HFF-Myc (cell line): ENCODE measurements around the gene LONP1.
"Not testable (repeated sequence)": the region's sequence is repeated elsewhere in the genome, so short reads cannot be mapped to it uniquely, and the experiment has no call there.

ENCODE experiments used
- DNase-seq: peaks from one replicate; pipeline ENCODE4 v3.0.0-alpha.2; 2011; ENCODE audit warnings: low read depth; ENCODE audit errors: extremely low read depth
- H3K4me3 ChIP-seq: replicated peaks from 2 replicates; pipeline ENCODE4 v1.5.1; 2011; ENCODE audit warnings: low read depth, mild to moderate bottlenecking, control low read depth, low read length
- CTCF ChIP-seq: IDR thresholded peaks from 2 replicates; pipeline ENCODE4 v1.5.1; 2012; ENCODE audit warnings: mild to moderate bottlenecking, low read depth, low read length, control low read depth; ENCODE audit errors: missing control alignments

The LONP1 gene

GRCh38 chr19:5691822-5692722 lies 27.9 kb downstream of the LONP1 start:
- H3K4me3 ChIP-seq = peak overlapping the region; percentile 75
- no peak for TF ChIP-seq CTCF
- no peak for DNase-seq

GRCh38 chr19:5690955-5691821 lies 28.8 kb downstream of the LONP1 start:
- no peak for TF ChIP-seq CTCF
- no peak for DNase-seq
- H3K4me3 ChIP-seq = peak overlapping the region; percentile 75

GRCh38 chr19:5690125-5690954 lies 29.6 kb downstream of the LONP1 start, which contains the start of gene RPL36:
RPL36 (plus strand) TSS chr19:5690295; CDS start chr19:5690508, 213 bp downstream.
- peak within 1 kb of the TSS; percentile 75 for H3K4me3 ChIP-seq
- DNase-seq = peak; percentile 91
- TF ChIP-seq CTCF = peak; percentile 98

- H3K4me3 ChIP-seq, DNase-seq: not testable (repeated sequence)
These were observed 31.6 kb downstream of the LONP1 start for GRCh38 chr19:5688262-5688881.

- no peak for DNase-seq
- H3K4me3 ChIP-seq = peak overlapping the region; percentile 47
- TF ChIP-seq CTCF = no peak
These were observed 32.4 kb downstream of the LONP1 start for GRCh38 chr19:5687360-5688198.

GRCh38 chr19:5686647-5687359 lies 33.1 kb downstream of the LONP1 start:
- TF ChIP-seq CTCF = peak; percentile 80
- peak; percentile 73 for DNase-seq

More at GRCh38 chr19:5686647-5687359, 33.1 kb downstream of the LONP1 start:
- peak overlapping the region; percentile 47 for H3K4me3 ChIP-seq
